Measurements from ENCODE around the gene EN2.

Gene EN2

GRCh38 chr7:155458111-155458877 lies at the start of gene EN2:
Gene EN2 (plus strand): TSS chr7:155458129. CDS start chr7:155458378, 249 bp downstream.
- no peak for DNase-seq (ENCODE audit: low read depth)

- DNase-seq (ENCODE audit: low read depth): no peak
Observed at GRCh38 chr7:155408651-155409586, 49.0 kb upstream of the EN2 start.

GRCh38 chr7:155409980-155410379 lies 47.9 kb upstream of the EN2 start:
- DNase-seq (ENCODE audit: low read depth): no peak

- no peak for DNase-seq (ENCODE audit: low read depth)
Observed at GRCh38 chr7:155410431-155410830, 47.5 kb upstream of the EN2 start.

- DNase-seq (ENCODE audit: low read depth): no peak
Observed at GRCh38 chr7:155411718-155412415, 46.1 kb upstream of the EN2 start.

- DNase-seq (ENCODE audit: low read depth): peak; percentile 42
Observed at GRCh38 chr7:155412416-155413253, 45.3 kb upstream of the EN2 start.

GRCh38 chr7:155414547-155415492 lies 43.1 kb upstream of the EN2 start:
- no peak for DNase-seq (ENCODE audit: low read depth)

- DNase-seq (ENCODE audit: low read depth): no peak
Observed at GRCh38 chr7:155416646-155417380, 41.1 kb upstream of the EN2 start.

- DNase-seq (ENCODE audit: low read depth): no peak
Observed at GRCh38 chr7:155418304-155418703, 39.6 kb upstream of the EN2 start.

GRCh38 chr7:155418941-155419755 lies 38.8 kb upstream of the EN2 start:
- DNase-seq (ENCODE audit: low read depth): no peak

GRCh38 chr7:155420116-155420515 lies 37.8 kb upstream of the EN2 start:
- no peak for DNase-seq (ENCODE audit: low read depth)

GRCh38 chr7:155422151-155422550 lies 35.8 kb upstream of the EN2 start:
- DNase-seq (ENCODE audit: low read depth): no peak

GRCh38 chr7:155422599-155423336 lies 35.2 kb upstream of the EN2 start:
- no peak for DNase-seq (ENCODE audit: low read depth)

- no peak for DNase-seq (ENCODE audit: low read depth)
Observed at GRCh38 chr7:155423337-155424285, 34.3 kb upstream of the EN2 start.

- DNase-seq (ENCODE audit: low read depth): no peak
Observed at GRCh38 chr7:155424301-155425010, 33.5 kb upstream of the EN2 start.

- no peak for DNase-seq (ENCODE audit: low read depth)
Observed at GRCh38 chr7:155425011-155425340, 33.0 kb upstream of the EN2 start.
